CD4-positive, alpha-beta T cell treated with Interleukin-17A for 4 hours (primary cell): ENCODE data around the gene RNPEPL1.
A peak's percentile ranks its signal among the peaks of the same experiment; 100 is the strongest.

Source experiments
- DNase-seq: peaks from one replicate; pipeline ENCODE4 v3.0.0-alpha.2; 2020; ENCODE audit warnings: mixed read lengths

RNPEPL1 gene

GRCh38 chr2:240593703-240594451 is 25.6 kb downstream of the RNPEPL1 start:
- DNase-seq, result peak; percentile 1

- peak; percentile 2 for DNase-seq
Measured at GRCh38 chr2:240594511-240595380, 26.5 kb downstream of the RNPEPL1 start.

GRCh38 chr2:240595381-240596079 is 27.2 kb downstream of the RNPEPL1 start:
- peak; percentile 61 for DNase-seq

- DNase-seq, result peak; percentile 1
Measured at GRCh38 chr2:240596080-240596460, 27.8 kb downstream of the RNPEPL1 start.

- peak; percentile 1 for DNase-seq
Measured at GRCh38 chr2:240596491-240596931, 28.2 kb downstream of the RNPEPL1 start.

GRCh38 chr2:240597054-240597418 is 28.8 kb downstream of the RNPEPL1 start:
- peak; percentile 1 for DNase-seq

- DNase-seq, result peak; percentile 1
Measured at GRCh38 chr2:240597419-240598181, 29.3 kb downstream of the RNPEPL1 start.

- no peak for DNase-seq
Measured at GRCh38 chr2:240598311-240598911, 30.1 kb downstream of the RNPEPL1 start.

- DNase-seq, result no peak
Measured at GRCh38 chr2:240599141-240599583, 30.9 kb downstream of the RNPEPL1 start.

GRCh38 chr2:240600451-240600961 is 32.2 kb downstream of the RNPEPL1 start:
- no peak for DNase-seq

GRCh38 chr2:240601061-240601830 is 33.0 kb downstream of the RNPEPL1 start:
- no peak for DNase-seq

- no peak for DNase-seq
Measured at GRCh38 chr2:240601831-240602160, 33.5 kb downstream of the RNPEPL1 start.

GRCh38 chr2:240602266-240603050 is 34.2 kb downstream of the RNPEPL1 start:
- DNase-seq, result no peak

- peak; percentile 0 for DNase-seq
Measured at GRCh38 chr2:240603081-240603835, 35.0 kb downstream of the RNPEPL1 start.

- DNase-seq, result no peak
Measured at GRCh38 chr2:240603846-240604245, 35.6 kb downstream of the RNPEPL1 start.

GRCh38 chr2:240604291-240604938 is 36.1 kb downstream of the RNPEPL1 start:
- peak; percentile 13 for DNase-seq

- peak; percentile 1 for DNase-seq
Measured at GRCh38 chr2:240604939-240605716, 36.8 kb downstream of the RNPEPL1 start.
